HT1080 (cell line): ENCODE measurements around the gene NDUFAF8. TPM values are rescaled to one million over a fixed set of nuclear protein-coding genes. Genes with fewer than 3 reads are reported as not detected.
A peak's percentile ranks its signal among the peaks of the same experiment; 100 is the strongest.

Experiments used
- DNase-seq: peaks from one replicate; pipeline ENCODE4 v3.0.0-alpha.2; 2015; ENCODE audit warnings: low read depth
- total RNA-seq: library from RNA; depleted of rRNA; stranded (reverse); fragments of >200 nt; shearing (Covaris generic); gene quantifications from 2 replicates; pipeline ENCODE4 v1.2.3, GENCODE V29; 2014

Gene NDUFAF8
- total RNA-seq, 1 experiment from 2014 or later = 122 TPM

DNA sequence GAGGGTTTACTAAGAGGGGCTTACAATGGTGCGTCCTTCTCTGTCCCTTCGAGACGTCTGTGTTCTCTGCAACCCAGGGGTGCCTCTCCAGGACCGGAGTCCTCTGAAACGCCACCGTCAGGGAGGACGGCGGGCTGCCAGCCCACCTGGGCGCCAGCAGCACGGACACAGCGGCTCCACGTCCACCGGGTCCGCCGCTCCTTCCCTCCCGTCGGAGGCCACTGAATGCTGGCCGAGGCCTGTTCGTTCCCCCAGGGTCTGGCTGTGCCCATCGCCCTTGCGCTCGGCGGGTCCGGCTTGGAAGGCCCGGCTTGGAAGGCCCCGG is 666 bp upstream of the NDUFAF8 start:
- no peak for DNase-seq

DNA sequence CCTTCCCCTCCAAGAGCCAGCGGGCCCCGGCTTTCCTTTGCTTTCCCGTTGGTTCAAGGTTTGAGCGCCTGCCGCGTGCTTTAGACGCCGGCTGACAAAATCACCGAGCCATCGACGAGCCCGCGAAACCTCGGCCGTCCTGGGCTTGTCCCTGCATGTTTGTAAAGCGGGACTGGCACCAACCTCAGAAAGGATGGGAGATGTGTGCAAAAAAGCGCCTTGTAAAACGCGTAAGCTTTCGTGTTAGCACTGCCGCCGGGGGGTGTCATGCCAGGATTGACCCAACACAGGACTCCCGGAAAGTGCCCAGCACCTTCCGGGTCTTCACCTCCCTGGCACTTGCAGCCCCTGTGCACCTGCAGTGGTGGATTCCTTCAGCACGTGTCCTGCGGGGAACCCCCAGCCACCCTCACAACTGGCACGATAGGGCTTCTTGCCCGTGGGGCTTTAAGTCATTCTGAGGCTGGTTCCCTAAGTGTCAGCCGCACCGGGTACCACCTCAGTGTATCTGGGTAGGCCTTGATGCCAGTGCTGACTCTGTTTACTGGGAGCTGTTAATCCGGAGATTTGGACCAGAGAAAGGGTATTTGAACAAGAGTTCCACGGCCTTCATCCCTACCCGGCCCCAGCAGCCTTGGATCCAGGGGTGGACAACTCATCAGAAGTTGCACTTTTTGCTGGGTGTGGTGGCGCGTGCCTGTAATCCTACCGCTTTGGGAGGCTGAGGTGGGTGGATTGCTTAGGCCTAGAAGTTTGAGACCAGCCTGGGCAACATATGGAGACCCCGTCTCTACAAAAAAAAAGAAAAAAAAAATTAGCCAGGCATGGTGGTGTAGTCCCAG is 817 bp downstream of the NDUFAF8 start:
- DNase-seq = no peak

DNA sequence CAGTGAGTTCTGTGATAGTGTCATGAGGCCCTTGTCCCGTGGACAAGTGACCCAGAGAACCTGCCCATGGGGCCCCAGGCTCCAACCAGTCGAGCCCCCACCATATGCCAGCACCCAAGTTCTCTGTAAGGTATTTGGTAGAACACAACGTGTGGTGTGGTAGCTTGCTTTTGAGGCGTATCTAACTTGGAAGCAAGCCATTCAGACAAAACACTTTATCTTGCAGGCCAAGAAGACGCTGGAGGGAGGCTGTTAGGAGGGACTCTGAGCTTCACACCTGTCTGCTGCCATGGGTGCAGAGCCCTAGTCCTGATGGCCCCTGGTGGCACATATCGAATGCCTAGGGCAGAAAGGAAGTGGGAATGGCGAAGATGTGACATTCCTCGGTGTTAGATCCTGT is 1.6 kb downstream of the NDUFAF8 start:
- no peak for DNase-seq

DNA sequence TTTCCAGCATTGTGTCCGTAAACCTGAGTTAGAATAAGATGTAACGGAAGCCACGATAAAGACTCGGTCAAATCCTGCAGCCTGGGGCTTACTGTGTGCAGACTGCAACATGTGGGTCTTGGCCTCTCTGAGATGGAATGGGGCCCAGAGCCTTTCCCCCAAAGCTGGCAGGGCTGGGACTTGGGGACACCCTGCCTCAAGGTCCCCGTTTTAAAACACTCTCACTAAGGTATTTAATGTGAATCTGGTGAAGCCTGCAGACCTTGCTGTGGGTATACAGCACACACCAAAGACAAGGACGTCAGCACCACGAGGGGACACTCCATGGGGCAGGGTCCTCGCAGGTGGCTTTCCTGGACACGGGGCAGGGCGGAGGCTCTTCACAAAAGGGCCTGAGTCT is 2.1 kb downstream of the NDUFAF8 start:
- no peak for DNase-seq

DNA sequence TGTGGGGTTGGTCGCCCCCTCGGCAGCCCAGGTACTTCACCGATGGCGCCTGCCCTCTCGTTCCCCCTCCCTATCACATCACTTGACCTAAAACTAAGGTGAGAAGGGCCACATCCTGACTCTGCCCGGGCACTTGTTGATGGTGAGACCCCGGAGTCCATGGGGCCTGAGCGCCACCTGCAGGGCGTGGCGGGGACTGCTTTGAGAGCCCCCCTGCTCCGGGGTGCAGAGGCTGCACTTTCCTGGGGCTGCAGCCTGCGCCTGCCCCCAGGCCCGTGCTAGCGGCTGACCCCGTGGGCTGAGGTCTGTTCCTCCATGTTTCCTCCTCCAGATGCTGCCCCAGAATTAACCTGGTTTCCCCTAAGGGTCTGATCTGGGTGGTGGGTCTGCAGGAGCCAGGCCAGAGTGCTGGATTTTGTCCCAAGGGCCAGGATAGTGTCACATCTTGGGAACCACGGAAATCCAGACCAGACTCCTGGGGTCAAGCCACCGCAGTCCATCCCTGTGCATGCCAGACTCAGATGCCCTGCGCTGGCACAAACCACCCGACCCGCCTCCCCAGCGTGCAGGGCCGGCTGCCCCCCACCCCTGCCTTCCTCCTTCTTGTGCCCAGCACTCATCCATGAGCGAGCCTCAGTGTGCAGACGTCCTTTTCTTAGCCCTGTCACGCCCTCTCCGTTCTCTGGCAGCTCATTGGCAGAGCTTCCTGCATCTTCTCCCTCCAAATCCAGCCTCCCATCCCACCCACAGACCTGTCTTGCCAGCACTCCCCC is 2.7 kb downstream of the NDUFAF8 start:
- peak; percentile 48 for DNase-seq

DNA sequence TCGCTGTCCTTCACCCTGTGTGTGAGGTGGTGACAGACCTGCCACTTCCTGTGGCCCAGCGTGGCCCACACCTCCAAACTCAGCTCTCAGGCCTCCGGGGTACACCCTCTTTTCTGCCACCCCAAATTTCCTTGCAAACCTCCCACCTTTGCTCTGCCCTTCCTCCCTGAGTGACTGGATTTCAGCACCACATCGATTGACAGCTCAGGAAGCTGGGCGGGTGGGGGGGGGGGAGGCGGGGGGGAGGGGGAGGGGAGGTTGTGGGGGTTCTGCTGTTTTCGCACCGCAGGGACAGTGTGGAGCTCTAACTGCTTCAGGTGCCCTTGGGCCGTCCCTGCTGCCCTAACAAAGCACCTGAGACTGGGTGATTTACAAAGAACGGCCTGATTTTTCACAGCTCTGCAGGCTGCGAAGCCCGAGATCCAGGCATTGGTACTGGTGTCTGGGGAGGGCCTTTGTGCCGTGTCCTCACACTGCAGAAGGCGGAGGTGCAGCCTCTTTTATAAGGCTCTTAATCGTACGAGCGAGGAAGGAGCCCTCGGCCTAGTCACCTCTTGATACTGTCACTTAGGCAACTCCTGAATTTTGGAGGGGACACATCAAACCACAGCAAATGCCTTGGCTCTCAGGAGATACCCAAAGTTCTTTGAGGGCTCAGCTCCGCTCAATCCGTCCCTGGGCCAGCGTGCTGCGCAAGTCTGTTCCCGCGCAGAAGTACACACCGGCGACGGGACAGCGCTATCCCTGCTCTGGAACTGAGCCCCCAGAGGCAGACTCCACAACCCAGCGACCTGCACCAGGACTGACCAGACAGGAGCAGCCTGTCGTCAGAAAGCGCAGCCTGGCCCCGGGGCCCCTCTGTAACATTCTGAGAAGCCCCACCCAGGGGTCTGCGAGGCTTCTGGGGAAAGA is 3.6 kb downstream of the NDUFAF8 start:
- DNase-seq = no peak

DNA sequence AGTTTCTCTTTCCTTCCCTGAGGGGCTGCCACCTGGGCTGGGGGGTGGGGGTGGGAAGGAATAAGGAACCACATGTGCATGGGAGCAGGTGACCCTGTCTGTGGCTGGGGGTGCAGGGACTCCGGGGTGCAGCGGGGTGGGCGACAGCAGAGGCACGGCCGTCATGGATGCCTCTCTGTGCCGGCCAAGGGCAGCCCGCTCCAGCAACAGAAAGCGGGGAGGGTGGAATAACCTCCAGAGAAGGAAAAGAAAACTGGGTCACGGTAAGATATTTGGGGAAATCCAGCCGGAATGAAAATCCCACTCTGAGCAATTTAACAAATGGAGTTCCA is 4.2 kb downstream of the NDUFAF8 start:
- DNase-seq = no peak

DNA sequence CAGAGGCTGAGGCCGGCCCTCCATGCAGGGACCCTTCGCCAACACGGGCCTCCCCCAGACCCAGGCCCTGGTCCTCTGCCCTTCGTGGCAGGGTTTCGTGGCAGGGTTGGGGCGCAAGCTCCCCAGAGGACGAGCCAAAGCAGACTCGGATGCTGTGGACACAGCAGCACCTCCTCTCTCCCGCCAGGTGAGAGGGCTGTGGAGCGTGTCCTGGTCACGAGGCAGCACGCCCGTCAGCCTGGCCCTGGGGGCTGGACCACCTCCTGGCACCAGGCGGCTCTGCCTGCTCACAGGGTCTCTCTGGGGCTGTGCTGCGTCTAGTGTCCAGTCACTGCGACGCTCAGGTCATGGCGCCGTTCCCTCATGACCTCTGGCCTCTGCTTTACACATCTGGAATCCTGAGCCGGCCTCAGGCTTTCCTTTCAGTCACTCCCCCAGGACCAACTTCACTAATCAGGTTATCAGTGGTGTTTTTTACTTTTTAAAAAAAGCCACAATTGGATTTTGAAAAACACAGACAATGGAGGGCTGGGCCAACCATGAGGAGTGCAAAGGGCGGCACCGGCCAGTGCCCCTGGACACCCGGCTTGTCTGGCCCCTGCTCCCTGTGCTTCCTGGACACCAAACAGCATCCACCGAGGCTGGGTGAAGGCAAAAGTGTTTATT is 5.4 kb downstream of the NDUFAF8 start:
- no peak for DNase-seq

DNA sequence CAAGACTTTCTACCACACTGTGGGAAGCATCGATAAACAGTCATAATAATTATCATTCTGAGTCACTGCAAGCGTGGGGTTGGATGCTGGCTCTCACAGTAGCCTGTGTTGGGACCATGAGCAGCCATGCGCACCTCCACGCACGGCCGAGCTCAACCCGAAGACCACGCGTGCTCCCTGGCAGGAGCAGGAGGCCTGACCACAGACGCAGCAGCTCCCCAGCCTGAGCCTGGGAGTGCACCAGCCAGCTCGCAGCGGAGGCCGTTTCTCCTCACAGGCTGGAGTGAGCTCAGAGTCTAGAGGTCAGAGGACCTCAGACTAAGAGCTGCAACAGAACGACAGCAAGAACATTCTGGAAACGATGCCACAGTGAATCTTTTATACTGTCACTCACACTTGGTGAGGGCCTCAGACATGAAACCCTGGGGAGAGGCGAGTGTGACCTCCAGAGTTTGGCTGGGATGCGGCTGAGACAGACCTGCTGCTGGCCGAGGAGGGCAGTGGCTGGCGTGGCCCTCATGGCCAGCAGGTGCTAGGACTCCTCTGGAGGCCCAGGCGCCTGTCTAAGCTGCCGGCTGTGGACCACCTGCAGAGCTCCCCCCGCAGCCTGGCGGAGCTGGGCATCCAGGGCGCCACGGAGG is 6.0 kb downstream of the NDUFAF8 start:
- no peak for DNase-seq

DNA sequence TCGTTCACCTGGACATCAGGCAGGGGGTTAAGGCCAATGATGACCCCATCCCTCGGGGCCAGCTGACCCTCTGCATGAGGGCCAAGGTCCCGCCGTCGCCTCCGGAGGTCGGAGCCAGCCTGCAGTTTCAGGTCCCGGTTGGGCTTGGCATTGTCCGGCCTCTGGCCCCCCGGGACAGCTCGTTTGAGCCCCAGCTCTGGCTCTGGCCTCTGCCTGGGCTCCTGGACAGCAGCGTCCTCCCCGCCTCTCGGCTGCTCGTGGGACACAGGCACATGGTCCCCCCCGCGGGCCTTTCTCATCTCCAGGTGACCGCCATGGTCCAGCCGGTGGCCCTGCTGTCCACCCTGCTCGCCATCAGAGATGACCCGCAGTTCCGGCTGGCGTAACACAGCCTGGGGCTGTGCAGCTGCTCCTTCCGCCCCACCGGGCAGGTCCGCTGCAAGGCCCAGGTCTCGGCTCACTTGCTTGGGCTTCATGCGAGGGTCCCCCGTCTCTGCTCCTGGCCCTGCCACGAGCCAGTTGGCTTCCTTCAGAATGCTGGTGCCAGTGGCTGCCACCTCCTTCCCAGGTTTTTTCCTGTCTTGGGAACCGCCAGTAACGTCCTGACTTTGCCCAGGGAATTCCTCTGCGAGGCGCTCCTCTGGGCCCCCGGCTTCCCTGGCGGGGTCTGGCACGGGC is 6.7 kb downstream of the NDUFAF8 start:
- DNase-seq = no peak

DNA sequence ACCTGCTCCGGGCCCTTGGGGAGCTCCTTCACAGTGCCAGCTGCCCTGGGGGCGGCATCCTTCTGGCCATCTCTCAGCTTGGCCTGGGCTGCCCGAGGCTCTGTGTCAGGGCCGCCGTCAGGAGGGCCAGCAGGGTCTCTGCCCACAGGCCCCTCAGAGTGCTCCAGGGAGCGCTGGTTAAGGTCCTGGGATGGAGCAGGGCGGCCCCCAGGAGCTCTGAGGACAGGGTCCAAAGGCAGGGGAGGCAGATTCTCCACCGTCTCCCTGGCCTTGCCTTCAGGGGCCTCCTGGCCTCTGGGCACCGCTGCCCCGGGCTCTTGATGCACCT is 7.2 kb downstream of the NDUFAF8 start:
- no peak for DNase-seq

DNA sequence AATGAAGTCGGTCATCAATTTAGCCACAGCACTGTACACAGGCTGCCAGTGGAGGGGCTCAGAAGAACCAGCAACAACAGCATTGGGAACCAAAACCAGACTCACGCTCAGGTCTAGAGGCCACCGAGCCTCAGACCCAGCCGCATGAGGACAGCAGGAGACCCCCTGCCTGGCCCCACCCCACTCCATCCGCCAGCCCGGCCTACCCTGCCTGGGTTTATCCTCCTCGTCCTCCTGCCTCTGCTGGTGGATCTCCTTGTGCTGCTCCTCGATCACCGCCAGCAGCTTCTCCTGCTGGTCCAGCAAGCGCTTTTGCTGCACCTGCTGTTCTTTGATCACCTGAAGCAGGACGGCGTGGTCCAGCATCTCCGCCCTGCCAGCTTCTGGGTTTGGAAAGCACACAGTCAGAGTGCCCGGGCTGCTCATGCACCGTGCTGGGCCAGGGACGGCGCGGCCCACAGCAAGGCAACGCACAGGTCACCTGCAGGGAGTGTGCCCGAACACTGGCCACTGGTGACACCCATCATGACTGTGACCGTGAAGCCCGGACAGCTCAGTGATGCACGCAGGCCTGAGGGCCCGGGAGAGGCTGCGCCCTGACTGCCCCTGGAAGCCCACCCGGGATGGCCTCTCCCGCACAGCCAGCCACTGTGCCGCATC is 7.7 kb downstream of the NDUFAF8 start:
- no peak for DNase-seq

DNA sequence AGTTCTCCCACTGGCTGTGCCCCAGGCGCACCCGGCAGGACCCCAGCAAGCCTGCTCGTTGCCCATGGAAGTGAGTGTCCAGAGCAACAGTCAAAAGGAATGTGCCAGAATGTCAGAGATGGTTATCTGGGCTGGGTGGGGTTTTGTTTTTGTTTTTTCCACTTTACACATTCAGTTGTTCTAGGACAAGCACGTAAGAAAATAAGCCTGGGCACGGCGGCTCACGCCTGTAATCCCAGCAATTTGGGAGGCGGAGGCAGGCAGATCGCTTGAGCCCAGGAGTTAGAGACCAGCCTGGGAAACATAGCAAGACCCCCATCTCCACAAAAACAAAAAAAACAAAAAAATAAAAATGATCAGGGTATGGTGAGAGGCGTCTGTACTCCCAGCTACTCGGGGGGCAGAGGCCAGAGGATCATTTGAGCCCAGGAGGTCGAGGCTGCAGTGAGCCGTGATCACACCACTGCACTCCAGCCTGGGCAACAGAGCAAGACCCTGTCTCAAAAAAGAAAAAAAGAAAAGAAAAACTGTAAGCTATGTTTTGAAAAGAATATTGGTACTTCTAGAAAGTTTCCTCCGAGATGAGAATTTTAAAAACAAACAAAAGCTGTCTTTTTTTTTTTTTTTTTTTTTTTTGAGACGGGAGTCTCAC is 8.3 kb downstream of the NDUFAF8 start:
- no peak for DNase-seq

DNA sequence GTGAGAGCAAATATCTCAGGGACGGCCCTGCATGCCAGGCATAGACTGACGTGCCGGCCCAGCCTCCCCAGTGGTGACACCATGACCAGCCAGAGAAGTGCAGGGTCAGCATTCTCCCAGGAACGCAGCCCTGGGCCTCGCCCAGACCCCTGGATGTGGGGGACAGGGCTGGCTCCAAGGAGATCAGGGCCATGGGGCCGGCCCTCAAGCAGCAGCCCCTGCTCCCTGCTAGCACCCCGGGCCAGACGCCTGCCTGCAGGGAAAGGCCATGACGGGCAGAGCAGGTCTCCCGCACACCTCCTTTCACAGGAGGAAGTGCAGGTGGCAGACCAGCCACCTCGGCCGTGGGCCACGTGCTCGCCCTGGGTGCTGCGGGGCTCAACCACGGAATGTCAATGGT is 9.5 kb downstream of the NDUFAF8 start:
- DNase-seq = no peak

DNA sequence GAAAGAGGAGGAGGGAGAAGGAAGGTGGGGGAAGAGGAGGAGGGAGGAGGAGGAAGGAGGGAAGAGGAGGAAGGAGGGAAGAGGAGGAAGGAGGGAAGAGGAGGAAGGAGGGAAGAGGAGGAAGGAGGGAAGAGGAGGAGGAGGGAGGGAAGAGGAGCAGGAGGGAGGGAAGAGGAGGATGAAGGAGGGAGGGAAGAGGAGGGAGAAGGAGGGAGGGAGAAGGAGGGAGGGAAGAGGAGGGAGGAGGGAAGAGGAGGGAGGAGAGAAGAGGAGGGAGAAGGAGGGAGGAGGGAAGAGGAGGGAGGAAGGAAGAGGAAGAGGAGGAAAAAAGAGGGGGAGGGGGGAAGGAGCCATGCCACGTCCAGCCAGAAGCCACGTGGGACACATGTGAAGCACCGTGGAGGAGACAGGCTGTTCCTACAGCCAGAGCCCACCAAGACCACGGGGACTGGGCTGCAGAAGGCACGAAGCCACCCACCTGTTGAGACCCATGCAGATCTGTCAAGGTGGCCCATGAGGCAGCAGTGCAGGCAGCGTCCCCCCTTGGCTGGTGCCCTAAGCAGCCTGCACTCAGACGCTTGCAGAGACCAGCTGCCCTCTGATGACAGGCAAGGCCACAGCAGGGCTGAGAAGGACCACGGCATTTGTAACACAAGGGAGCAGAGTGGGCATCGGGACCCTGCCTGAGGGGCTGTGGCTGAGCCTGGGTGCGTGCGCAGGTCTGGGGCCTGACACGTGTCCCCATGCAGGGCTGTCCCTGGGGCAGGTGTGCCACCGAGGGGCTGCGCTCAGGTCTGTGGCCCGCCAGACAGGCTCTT is 10.3 kb downstream of the NDUFAF8 start:
- no peak for DNase-seq

DNA sequence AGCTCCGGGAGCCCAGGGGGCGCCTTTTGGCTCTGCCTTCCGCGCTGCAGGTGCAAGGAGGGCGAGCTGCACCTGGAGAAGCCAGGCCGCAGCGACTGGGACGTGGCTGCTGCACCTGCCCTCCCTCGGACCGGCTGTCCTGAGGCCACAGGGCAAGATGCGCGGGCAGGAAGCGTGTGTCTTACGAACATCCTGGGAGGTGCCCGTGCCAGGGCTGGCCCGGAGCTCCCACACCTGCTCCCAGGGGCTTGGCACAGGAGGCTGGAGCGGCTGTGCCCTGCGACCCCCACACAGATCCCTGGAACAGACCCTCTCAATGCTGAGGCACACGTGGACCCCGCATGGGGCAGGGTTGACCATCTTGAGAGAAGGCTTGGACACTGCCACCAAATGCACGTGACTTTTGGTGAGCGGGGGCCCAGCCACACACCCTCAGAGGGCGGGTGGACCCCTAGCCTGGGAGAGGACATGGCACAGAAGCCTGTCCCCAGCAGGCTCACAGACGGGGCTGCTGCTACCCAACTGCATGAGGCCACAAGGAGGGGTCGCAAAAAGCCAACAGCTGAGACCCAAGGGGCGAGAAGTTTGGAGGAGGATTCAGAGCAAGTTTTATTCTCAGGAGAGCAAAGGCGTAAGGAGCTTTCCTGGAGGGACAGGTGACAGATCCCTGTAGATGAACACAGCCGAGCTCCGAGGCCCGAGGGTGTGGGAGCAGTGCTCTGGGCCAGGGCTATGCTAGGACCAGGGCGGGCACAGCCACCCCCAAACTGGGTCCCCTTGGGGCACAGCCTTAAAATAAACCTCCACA is 11.4 kb downstream of the NDUFAF8 start:
- no peak for DNase-seq

DNA sequence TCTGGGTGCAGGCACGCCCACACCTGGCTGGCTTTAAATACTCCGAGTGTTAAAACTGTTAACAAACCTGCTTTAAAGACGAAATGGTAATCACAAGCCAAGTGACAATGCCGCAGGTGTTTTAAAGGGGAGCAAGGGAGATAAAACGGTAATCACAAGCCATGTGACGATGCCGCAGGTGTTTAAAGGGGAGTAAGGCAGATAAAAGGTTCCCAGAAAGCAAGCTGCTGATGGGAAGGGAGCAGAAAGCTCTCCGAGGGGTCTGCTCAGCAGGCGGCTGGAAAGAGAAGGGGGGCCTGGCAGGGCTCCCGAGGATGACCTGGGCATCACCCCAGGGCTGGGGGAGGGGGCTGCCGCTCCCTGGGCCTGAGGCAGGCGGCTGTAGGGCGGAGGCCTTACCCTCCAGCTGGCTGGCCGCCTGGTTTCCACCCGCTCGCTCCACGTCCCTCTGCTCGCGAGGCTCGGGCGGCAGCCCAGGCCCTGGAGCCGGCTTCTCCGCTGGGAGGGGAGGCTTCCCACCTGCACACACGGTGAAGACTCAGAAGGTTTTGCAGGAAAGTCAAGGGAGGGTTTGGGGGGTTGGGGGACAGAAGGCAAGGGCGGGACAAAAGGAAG is 12.1 kb downstream of the NDUFAF8 start:
- DNase-seq = no peak
